ENCODE data around the gene CNR1. TPM values are rescaled to one million over a fixed set of nuclear protein-coding genes. Genes with fewer than 3 reads are reported as not detected.

CNR1 gene
- total and polyA plus RNA-seq, 4 donors = 1.9 to 99.3 (median 11.3) TPM

GRCh38 chr6:88174906-88175305 is 8.8 kb upstream of the CNR1 start:
- Histone ChIP-seq H3K27ac (ENCODE audit: low read depth in 1 of 2, low read length in 2 of 2) (no peak overlapping the region), H3K36me3 (ENCODE audit: control insufficient read depth in 1 of 2, insufficient read depth in 2 of 2, low read length in 1 of 2) (no peaks in the 10 kb centered on the region), H3K27me3 (ENCODE audit: control insufficient read depth in 1 of 2, insufficient read depth in 2 of 2, low read length in 1 of 2) (no peaks in the 10 kb centered on the region), H3K9me3 (ENCODE audit: control insufficient read depth, low read length) (no peaks in the 10 kb centered on the region), H3K4me1 (ENCODE audit: control insufficient read depth in 1 of 2, insufficient read depth in 2 of 2, low read length in 2 of 2) (no peaks in the 10 kb centered on the region), H3K4me3 (ENCODE audit: low read length in 2 of 2) (no peak overlapping the region)
- DNase-seq = no peak
- no peak for ATAC-seq (ENCODE audit: low FRiP score)
- WGBS, 2 donors = 87 to 89% methylated on average over 4 of the region's 4 CpGs
- intact Hi-C loops (cut with DNase I) = no loop called here

GRCh38 chr6:88171312-88171711 is 5.2 kb upstream of the CNR1 start:
- no peak overlapping the region for H3K27ac ChIP-seq (ENCODE audit: low read depth in 1 of 2, low read length in 2 of 2)
- H3K36me3 ChIP-seq (ENCODE audit: control insufficient read depth in 1 of 2, insufficient read depth in 2 of 2, low read length in 1 of 2) = no peaks in the 10 kb centered on the region
- H3K9me3 ChIP-seq (ENCODE audit: control insufficient read depth, low read length) = no peaks in the 10 kb centered on the region
- no peaks in the 10 kb centered on the region for H3K27me3 ChIP-seq (ENCODE audit: control insufficient read depth in 1 of 2, insufficient read depth in 2 of 2, low read length in 1 of 2)
- no peaks in the 10 kb centered on the region for H3K4me1 ChIP-seq (ENCODE audit: control insufficient read depth in 1 of 2, insufficient read depth in 2 of 2, low read length in 2 of 2)
- no peak for ATAC-seq (ENCODE audit: low FRiP score)
- intact Hi-C loops (cut with DNase I) = no loop called here
- DNase-seq = no peak
- 91% methylated on average over 2 of the region's 2 CpGs for WGBS, 2 donors
- H3K4me3 ChIP-seq (ENCODE audit: low read length in 2 of 2) = no peak overlapping the region

GRCh38 chr6:88168362-88168761 is 2.2 kb upstream of the CNR1 start:
- H3K27me3 ChIP-seq (ENCODE audit: control insufficient read depth in 1 of 2, insufficient read depth in 2 of 2, low read length in 1 of 2) = no peaks in the 10 kb centered on the region
- H3K9me3 ChIP-seq (ENCODE audit: control insufficient read depth, low read length) = no peaks in the 10 kb centered on the region
- no peak overlapping the region for H3K27ac ChIP-seq (ENCODE audit: low read depth in 1 of 2, low read length in 2 of 2)
- 92 to 94% methylated on average over 3 of the region's 3 CpGs for WGBS, 2 donors
- H3K36me3 ChIP-seq (ENCODE audit: control insufficient read depth in 1 of 2, insufficient read depth in 2 of 2, low read length in 1 of 2) = no peaks in the 10 kb centered on the region
- no peak overlapping the region for H3K4me3 ChIP-seq (ENCODE audit: low read length in 2 of 2)
- no peak for ATAC-seq (ENCODE audit: low FRiP score)
- DNase-seq = no peak
- no peaks in the 10 kb centered on the region for H3K4me1 ChIP-seq (ENCODE audit: control insufficient read depth in 1 of 2, insufficient read depth in 2 of 2, low read length in 2 of 2)
- intact Hi-C loops (cut with DNase I) = no loop called here

DNA sequence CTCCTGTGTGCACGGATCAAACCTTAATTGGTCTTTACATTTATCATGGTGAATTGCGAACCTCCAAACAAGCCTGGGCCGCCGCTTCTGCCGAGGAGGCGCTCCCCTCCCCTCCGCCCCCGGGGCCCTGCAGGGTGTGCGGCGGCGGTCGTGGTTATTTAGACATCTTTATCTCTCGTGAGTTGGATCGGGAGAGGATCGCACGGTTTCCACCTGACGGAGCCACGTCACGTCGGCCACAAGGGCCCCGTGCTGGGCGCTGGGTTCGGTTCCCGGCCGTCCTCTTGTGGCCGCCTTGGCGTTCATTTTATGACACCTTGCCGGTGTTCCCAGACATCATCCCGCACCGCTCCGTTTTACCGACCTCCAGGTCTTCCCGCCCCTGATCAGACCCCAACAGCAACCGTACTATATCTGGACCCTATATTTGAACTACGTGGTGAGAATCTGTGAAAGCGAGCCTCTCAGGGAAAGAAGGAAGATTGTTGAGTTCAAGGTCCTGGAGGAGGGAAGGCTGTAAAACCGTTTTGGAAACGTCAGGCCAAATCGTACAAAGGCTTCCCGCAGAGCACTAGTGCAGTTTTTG is 1.3 kb upstream of the CNR1 start:
- Histone ChIP-seq H3K36me3 (ENCODE audit: control insufficient read depth in 1 of 2, insufficient read depth in 2 of 2, low read length in 1 of 2) (no peaks in the 10 kb centered on the region), H3K4me3 (ENCODE audit: low read length in 2 of 2) (peak overlapping the region in 1 of 2 donors; percentile 66), H3K9me3 (ENCODE audit: control insufficient read depth, low read length) (no peaks in the 10 kb centered on the region), H3K27ac (ENCODE audit: low read depth in 1 of 2, low read length in 2 of 2) (no peak overlapping the region), H3K27me3 (ENCODE audit: control insufficient read depth in 1 of 2, insufficient read depth in 2 of 2, low read length in 1 of 2) (no peaks in the 10 kb centered on the region), H3K4me1 (ENCODE audit: control insufficient read depth in 1 of 2, insufficient read depth in 2 of 2, low read length in 2 of 2) (no peaks in the 10 kb centered on the region)
- 33 to 40% methylated on average over 40 of the region's 40 CpGs for WGBS, 2 donors
- no peak for ATAC-seq (ENCODE audit: low FRiP score)
- peak; percentile 41 to 74 for DNase-seq
- intact Hi-C loops (cut with DNase I) = no loop called here

GRCh38 chr6:88166493-88167351 is 575 bp upstream of the CNR1 start:
- Histone ChIP-seq H3K4me1 (ENCODE audit: control insufficient read depth in 1 of 2, insufficient read depth in 2 of 2, low read length in 2 of 2) (no peaks in the 10 kb centered on the region), H3K36me3 (ENCODE audit: control insufficient read depth in 1 of 2, insufficient read depth in 2 of 2, low read length in 1 of 2) (no peaks in the 10 kb centered on the region), H3K9me3 (ENCODE audit: control insufficient read depth, low read length) (no peaks in the 10 kb centered on the region), H3K27ac (ENCODE audit: low read depth in 1 of 2, low read length in 2 of 2) (no peak overlapping the region), H3K4me3 (ENCODE audit: low read length in 2 of 2) (peak overlapping the region; percentile 66 to 68), H3K27me3 (ENCODE audit: control insufficient read depth in 1 of 2, insufficient read depth in 2 of 2, low read length in 1 of 2) (no peaks in the 10 kb centered on the region)
- intact Hi-C loops (cut with DNase I) = no loop called here
- DNase-seq (peak; percentile 37 to 83), ATAC-seq (ENCODE audit: low FRiP score) (peak; percentile 59)
- WGBS, 2 donors = 1% methylated on average over 63 to 103 of the region's 103 CpGs

DNA sequence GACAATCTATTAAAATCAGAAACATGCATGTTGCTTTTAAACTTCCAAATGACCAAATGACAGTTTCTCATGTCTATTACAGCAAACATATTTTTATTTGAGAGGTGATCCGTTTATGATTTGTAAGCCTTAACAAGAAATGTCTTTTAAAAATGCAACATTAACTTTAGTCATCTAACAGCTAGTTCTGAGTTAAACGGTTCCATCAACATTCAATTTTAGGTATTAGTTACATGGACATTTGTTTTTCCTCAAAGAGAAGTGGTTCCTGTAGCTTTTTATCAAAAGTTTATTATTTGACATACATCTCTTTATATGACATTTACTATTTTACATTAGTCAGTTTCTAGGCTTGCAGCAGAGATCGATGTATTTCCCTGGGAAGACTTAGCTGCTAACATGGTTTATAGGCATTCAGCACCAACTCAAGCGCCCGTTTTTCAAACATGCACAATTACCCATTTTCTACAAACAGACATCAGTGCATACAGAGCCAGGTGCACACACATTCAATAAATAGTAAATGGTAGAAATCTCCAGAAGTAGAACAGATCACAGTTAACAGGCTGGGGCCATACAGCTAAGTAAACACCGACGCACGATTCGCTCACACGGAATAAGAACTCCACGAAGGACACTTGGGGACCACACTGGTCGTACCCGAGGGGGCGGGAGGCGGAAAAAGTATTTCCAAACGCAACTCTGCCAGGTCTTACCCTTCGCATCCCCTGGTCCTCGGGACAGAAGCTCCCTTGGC is 882 bp downstream of the CNR1 start:
- H3K36me3 ChIP-seq (ENCODE audit: control insufficient read depth in 1 of 2, insufficient read depth in 2 of 2, low read length in 1 of 2) = no peaks in the 10 kb centered on the region
- 3 to 5% methylated on average over 18 of the region's 18 CpGs for WGBS, 2 donors
- peak overlapping the region; percentile 66 to 68 for H3K4me3 ChIP-seq (ENCODE audit: low read length in 2 of 2)
- no peaks in the 10 kb centered on the region for H3K27me3 ChIP-seq (ENCODE audit: control insufficient read depth in 1 of 2, insufficient read depth in 2 of 2, low read length in 1 of 2)
- ATAC-seq (ENCODE audit: low FRiP score) = no peak
- intact Hi-C loops (cut with DNase I) = no loop called here
- DNase-seq = no peak
- H3K4me1 ChIP-seq (ENCODE audit: control insufficient read depth in 1 of 2, insufficient read depth in 2 of 2, low read length in 2 of 2) = no peaks in the 10 kb centered on the region
- no peaks in the 10 kb centered on the region for H3K9me3 ChIP-seq (ENCODE audit: control insufficient read depth, low read length)
- H3K27ac ChIP-seq (ENCODE audit: low read depth in 1 of 2, low read length in 2 of 2) = no peak overlapping the region

GRCh38 chr6:88164061-88164460 is 2.1 kb downstream of the CNR1 start:
- Histone ChIP-seq H3K4me3 (ENCODE audit: low read length in 2 of 2) (no peak overlapping the region), H3K36me3 (ENCODE audit: control insufficient read depth in 1 of 2, insufficient read depth in 2 of 2, low read length in 1 of 2) (no peaks in the 10 kb centered on the region), H3K27ac (ENCODE audit: low read depth in 1 of 2, low read length in 2 of 2) (no peak overlapping the region), H3K27me3 (ENCODE audit: control insufficient read depth in 1 of 2, insufficient read depth in 2 of 2, low read length in 1 of 2) (no peaks in the 10 kb centered on the region), H3K4me1 (ENCODE audit: control insufficient read depth in 1 of 2, insufficient read depth in 2 of 2, low read length in 2 of 2) (no peaks in the 10 kb centered on the region), H3K9me3 (ENCODE audit: control insufficient read depth, low read length) (no peaks in the 10 kb centered on the region)
- ATAC-seq (ENCODE audit: low FRiP score) (no peak), DNase-seq (no peak)
- 92% methylated on average over 4 of the region's 4 CpGs for WGBS, 2 donors
- intact Hi-C loops (cut with DNase I) = no loop called here

GRCh38 chr6:88163616-88164015 is 2.5 kb downstream of the CNR1 start:
- DNase-seq (no peak), ATAC-seq (ENCODE audit: low FRiP score) (no peak)
- 91 to 95% methylated on average over 1 of the region's 1 CpG for WGBS, 2 donors
- intact Hi-C loops (cut with DNase I) = no loop called here
- H3K27me3 ChIP-seq (ENCODE audit: control insufficient read depth in 1 of 2, insufficient read depth in 2 of 2, low read length in 1 of 2) = no peaks in the 10 kb centered on the region
- H3K4me1 ChIP-seq (ENCODE audit: control insufficient read depth in 1 of 2, insufficient read depth in 2 of 2, low read length in 2 of 2) = no peaks in the 10 kb centered on the region
- H3K27ac ChIP-seq (ENCODE audit: low read depth in 1 of 2, low read length in 2 of 2) = no peak overlapping the region
- H3K36me3 ChIP-seq (ENCODE audit: control insufficient read depth in 1 of 2, insufficient read depth in 2 of 2, low read length in 1 of 2) = no peaks in the 10 kb centered on the region
- H3K9me3 ChIP-seq (ENCODE audit: control insufficient read depth, low read length) = no peaks in the 10 kb centered on the region
- H3K4me3 ChIP-seq (ENCODE audit: low read length in 2 of 2) = no peak overlapping the region
